AG09309 (cell line): ENCODE data around the gene CNTNAP5.

Source experiments
- DNase-seq: peaks from one replicate; pipeline ENCODE4 v3.0.0-alpha.2; 2010; ENCODE audit warnings: low read depth
- H3K4me3 ChIP-seq: 2 replicates; pipeline ENCODE4 v1.5.1; 2011; ENCODE audit warnings: mild to moderate bottlenecking, low read depth, low read length, moderate library complexity; ENCODE audit not compliant: control insufficient read depth
- TF ChIP-seq, protein P1 (sequence below): IDR thresholded peaks from 2 replicates; pipeline ENCODE4 v1.5.1; 2011; ENCODE audit warnings: mild to moderate bottlenecking, low read depth, low read length, inconsistent platforms; ENCODE audit not compliant: insufficient read depth, control insufficient read depth; ENCODE audit errors: missing control alignments

The CNTNAP5 gene

DNA sequence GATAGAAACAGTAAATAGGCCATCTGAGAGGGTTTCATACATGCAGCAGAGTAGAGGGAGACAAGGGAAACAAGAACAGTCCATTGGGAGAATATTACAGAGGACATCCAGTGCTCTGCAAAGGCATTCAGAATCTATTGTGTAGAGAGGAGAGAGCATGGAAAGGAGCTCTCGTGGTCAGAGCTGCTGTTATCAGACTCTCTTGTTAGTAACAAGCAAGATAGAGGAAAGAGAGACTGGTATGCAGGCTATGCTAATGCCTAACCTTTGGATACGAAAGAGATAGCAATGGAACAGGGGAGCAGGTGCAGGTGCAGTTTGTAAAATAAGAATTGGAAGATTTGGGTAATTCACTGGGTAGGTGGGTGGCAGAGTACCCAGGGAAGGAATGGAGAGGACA is 855.9 kb downstream of the CNTNAP5 start:
- H3K4me3 ChIP-seq: no peak overlapping the region
- TF ChIP-seq, protein P1, sequence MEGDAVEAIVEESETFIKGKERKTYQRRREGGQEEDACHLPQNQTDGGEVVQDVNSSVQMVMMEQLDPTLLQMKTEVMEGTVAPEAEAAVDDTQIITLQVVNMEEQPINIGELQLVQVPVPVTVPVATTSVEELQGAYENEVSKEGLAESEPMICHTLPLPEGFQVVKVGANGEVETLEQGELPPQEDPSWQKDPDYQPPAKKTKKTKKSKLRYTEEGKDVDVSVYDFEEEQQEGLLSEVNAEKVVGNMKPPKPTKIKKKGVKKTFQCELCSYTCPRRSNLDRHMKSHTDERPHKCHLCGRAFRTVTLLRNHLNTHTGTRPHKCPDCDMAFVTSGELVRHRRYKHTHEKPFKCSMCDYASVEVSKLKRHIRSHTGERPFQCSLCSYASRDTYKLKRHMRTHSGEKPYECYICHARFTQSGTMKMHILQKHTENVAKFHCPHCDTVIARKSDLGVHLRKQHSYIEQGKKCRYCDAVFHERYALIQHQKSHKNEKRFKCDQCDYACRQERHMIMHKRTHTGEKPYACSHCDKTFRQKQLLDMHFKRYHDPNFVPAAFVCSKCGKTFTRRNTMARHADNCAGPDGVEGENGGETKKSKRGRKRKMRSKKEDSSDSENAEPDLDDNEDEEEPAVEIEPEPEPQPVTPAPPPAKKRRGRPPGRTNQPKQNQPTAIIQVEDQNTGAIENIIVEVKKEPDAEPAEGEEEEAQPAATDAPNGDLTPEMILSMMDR: no peak
- no peak for DNase-seq

DNA sequence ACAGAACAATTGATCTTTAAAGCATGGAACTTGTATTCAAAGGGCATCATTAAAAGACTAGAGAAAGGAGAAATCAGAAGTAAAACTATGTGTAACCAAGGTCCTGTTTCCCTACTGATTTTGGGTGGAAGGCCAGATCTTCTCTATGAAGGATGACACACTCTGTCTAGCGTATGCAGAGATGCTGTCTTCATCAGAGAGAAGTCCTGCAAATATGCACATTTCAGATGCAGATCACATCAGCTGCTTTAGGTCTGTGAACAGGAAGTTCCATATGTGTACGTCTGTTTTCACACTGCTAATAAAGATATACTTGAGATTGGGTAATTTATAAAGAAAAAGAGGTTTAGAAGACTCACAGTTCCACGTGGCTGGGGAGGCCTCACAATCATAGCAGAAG is 857.3 kb downstream of the CNTNAP5 start:
- H3K4me3 ChIP-seq: no peak overlapping the region

DNA sequence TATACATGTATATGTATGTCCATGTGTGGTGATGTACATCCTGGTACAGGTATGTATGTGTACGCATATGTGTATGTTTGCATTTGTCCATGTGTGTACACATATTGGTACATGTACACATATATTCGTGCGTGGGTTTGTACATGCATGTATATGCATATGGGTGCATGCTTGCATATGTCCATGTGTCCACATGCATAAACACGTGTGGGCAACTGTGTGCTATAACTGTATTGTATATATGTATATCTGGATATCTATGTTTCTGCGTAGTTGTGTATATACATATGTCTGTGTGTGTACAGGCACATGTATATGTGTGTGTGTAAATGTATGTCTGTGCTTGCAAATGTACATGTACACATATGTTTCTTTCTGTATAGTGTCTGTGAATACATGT is 858.5 kb downstream of the CNTNAP5 start:
- TF ChIP-seq, protein P1: no peak
- H3K4me3 ChIP-seq: no peak overlapping the region
- DNase-seq: no peak

More for the DNA sequence above, 857.3 kb downstream of the CNTNAP5 start:
- no peak for DNase-seq
- TF ChIP-seq, protein P1: no peak

DNA sequence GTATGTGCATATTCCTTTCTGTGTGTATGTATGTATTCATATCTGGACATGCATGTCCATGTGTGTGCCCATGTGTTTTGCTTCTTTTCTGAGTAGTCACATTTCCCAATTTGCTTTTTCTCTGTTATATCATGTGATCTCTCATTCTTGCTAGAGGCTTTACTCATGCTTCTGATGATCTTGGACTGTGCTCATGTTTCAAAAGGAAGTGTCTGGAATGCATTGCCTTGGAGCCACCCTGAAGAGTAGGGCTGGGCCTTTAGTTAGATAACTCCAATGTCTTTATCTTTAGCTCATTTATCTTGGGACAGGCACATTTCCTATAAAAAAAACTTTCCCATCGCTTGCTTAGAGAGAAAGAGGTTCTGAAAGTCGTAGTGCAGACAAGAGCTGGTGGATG is 859.2 kb downstream of the CNTNAP5 start:
- H3K4me3 ChIP-seq: no peak overlapping the region
- TF ChIP-seq, protein P1: no peak
- DNase-seq: no peak

DNA sequence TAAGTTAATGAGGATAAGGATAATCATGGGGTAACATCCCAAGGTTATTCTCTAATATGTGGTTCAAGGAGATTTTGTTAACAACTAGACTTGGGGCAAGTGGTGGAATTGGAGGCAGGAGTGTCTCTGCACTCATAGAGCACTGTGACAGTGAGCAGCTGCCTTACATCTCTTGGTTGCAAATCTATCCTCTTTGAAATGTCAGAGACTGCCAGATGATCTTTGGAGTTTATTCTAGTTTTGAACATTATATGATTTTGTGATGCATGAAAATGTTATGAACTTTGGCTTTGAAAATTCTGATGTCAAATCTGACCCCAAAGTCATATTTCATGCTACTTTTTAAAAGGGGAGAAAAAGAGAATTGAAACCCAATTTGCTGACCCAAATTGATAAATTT is 861.1 kb downstream of the CNTNAP5 start:
- TF ChIP-seq, protein P1: no peak
- no peak for DNase-seq
- H3K4me3 ChIP-seq: no peak overlapping the region

DNA sequence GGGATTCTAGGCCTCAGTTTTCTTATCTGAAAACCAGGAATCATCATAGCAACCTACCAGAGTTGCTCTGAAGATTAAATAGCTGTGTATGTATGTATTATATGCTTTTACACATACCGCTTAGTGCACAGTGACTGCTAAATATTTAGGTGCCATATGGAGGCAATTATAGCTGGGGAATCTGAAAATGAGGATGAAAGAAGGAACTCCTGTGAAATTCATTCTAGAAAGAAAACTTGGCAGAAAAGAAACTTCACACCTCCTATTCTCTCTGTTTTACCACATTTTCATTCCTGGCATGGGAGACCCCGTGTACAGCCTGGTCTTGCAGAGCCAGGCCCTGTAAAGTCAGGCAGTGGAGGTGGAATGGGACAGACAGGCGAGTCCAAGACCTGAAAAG is 862.4 kb downstream of the CNTNAP5 start:
- no peak for DNase-seq
- TF ChIP-seq, protein P1: no peak
- H3K4me3 ChIP-seq: no peak overlapping the region

DNA sequence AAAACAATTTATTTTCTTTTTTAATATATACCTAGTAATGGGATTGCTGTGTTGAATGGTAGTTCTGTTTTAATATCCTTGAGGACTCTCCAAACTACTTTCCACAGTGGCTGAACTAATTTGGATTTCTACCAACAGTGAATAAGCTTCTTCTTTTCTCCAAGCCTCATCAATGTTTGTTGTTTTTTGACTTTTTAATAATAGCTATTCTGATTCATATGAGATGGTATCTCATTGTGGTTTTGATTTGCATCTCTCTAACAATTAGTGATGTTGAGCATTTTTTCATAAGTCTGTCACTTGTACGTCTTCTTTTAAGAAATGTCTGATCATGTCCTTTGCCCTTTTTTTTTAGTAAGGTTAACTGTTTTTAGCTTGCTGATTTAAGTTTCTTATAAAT is 863.3 kb downstream of the CNTNAP5 start:
- H3K4me3 ChIP-seq: no peak overlapping the region
- DNase-seq: no peak
- TF ChIP-seq, protein P1: no peak
